HG03460 (cell line): ENCODE data around the gene CCNE1.
A peak's percentile ranks its signal among the peaks of the same experiment; 100 is the strongest.

Source experiments
- ATAC-seq: cut with Tn5 transposase; IDR thresholded peaks from one replicate; pipeline ENCODE4 v1.9.1; 2021; ENCODE audit not compliant: unreplicated experiment

Gene CCNE1

GRCh38 chr19:29842471-29843179 lies 30.8 kb downstream of the CCNE1 start:
- no peak for ATAC-seq

DNA sequence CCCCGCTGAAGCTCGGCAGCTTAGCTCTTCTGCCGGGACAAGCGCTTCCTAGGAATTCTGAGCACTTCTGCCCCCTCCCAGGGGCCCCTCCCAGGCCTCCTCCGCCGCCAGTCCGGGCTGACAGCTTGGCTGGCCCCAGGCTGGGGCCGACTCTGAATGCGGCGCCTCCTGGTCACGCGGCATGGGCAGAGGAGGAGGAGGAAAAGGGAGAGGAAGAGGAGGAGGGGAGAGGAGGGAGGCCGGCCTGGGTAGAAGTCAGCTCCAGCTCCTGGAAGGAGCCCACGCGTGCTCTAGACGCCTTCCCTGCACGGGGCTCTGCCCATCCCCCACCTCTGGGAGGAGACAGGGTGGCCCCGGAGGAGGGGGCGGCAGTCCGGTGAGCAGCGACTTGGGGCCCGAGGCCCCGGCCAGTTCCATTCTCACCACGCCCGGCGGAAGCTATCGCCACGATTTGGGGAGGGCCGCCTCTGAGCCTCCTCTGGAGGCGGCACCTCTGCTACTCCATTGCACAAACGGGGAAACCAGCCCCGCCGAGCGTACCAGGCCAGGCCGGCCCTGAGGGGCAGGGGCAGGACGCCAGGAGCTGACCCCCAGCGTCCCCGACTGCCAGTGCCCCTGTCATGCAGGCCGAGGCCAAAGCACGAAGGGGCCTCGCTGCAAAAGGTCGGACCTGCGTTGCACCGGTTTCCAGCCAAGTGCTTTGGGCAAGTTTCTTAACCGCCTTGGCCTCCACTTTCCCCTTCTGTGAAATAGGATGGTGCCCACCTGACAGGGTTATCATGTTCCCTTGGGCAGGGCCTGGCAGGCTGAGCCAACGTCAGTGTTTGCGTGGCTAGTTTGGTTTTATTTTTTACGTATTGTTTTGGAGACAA lies 31.6 kb downstream of the CCNE1 start:
- no peak for ATAC-seq

- ATAC-seq: peak; percentile 65
Observed at GRCh38 chr19:29844891-29845573, 33.2 kb downstream of the CCNE1 start.

DNA sequence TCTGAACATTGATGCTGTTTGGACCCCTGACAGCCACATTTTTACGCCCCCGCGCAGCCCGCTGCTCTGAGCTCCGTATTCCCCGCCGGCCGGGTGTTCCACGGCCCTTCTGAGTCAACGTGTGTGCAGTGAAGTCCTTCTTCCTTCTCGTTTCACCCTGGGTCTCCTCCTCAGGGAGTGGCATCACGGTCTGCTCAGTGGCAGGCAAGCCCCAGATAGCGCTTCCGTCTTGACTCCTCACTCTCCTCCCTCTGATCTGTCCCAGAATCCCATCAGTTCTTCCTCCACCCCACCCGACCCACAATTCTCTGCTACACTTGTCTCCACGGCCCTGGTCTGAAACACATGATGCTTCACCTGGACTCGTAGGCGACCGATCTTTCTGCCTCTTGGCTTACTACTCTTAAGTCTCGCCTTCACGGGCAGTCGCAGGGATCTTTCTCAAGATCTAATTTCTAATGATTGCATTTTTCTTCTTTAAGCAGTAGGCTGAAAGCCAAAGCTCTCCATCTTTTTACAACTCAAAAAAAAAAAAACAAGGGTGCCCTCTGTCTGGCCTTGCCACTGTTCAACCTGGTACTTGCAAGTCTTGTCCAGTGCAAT lies 33.9 kb downstream of the CCNE1 start:
- ATAC-seq: no peak

DNA sequence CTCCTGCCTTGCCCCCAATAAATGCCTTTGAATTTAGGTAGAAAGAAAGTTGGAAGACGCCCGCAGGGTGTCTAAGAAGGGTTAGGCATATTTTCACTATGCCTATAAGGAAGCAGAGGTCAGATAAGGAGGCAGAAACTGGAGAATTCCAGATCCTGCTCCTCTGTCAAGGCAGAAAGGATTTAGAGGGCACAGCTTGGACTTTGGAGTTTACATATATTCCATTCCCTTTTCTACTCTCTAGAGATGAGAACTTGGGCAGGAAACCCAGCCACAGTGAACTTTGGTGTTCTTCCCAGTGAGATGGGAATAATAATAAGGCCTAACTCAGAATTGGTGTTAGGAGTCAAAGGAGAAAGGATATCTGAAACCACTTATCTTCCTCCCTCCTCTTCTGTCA lies 37.4 kb downstream of the CCNE1 start:
- ATAC-seq: no peak

- ATAC-seq: no peak
Observed at GRCh38 chr19:29850482-29850881, 38.7 kb downstream of the CCNE1 start.

DNA sequence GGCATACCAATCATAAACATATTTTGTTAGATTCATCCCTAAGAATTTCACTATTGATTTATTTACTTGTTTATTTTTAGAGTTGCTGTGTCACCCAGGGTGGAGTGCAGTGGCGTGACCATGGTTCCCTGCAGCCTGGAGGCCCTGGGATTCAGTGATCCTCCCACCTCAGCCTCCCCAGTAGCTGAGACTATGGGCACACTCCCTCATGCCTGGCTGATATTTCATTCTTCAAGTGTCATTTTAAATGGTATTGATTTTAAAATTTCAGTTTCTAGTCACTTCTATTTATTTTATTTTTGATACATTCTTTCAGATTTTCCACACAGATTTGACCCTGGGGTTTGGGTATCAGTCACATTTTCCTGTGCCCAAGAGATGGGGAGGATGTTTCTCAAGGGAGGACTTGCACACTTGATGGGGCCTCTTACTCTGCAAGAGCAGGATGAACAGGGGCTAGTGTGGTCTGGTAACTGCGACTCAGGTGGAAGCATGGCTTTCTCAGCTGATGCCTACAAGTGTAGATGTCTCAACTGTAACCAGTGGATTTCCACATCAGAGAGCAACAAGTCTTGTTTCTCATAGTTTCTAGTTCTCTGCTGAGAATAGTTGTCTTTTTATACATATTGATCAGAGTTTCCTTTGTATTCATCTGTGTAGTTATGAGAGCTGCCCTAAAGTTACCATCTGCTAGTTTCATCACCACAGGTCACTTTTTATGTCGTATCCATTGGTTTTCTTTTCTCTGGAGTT lies 40.2 kb downstream of the CCNE1 start:
- ATAC-seq: peak; percentile 77

DNA sequence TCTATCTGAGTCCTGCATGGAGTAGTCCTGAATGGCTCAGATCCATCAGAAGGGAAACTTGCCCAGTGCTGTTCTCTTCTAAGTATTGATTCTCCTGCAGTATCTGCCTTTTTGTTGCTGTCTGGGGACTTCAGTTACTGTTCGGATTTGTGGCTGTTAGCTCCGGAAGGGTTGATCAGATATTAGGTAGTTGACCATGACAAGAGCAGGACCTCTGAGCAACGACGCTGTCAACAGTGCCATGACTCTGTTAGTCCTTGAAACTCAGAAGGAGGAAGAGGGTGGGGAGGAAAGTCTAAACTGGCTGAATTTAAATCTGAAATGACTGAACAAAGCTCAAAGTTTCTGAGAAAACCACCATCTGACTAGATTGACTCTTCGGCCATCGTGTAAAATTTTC lies 42.2 kb downstream of the CCNE1 start:
- no peak for ATAC-seq

- ATAC-seq: no peak
Observed at GRCh38 chr19:29855087-29855486, 43.3 kb downstream of the CCNE1 start.

DNA sequence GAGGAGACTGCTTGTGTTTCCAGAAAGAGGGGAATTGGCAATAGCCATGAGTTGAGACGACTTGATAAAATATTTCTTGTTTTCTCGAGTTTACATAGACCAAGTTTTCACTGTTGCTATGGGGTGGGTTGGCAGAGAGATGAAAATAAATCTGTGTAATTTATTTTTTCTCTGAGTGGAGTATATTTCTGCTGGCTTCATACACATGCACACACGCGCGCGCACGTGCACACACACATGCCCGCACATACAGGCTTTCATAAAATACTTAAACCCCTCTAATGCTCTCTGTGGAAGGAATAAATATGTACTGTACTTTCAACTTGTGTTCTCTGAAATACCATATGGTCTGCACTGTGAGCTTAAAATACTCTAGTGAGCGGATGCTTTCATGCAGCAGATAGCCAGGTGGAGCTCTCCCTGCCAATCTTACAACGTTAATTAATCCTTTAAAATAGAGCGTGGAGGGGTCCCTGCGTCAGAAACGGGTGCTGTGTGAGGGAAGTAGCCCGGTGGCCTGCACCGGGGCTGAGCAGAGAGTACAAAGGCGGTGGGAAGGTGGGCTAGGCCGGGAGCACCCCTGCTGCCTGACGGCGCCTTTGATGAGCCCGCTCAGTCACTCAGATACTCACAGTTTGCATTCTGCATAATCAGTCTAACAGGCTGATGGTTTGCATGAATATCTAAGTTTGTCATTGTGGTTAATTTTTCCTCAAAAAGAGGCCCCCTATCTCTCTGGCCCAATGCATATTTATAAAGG lies 44.1 kb downstream of the CCNE1 start:
- no peak for ATAC-seq

DNA sequence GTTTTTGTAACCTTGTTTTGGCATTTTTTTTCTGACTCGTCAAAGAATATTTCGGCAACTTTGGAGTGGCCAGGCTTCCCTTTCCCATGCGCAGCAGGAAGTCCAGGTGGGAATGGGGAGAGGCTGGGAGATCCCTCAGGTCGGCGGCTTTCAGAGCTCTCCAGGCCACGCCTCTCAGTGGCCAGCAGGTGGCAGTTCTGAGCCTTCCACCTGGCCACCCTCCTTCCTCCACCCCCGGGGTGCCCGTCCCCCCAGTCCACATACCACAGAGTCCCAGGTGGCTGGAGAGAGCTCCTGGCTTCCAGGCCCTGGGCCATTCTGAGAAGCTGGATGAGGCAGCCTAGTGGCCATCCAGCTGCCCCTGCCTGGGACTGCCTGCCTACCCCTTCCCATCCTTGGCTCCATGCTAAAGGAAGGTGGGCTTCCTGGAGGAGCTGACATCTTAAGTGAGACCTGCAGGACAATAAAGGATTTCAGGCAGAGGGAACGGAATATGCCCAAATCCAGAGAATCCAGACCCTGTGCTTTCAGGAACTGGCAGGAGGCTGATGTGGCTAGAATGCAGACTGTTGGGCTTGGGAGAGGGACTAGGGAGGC lies 46.3 kb downstream of the CCNE1 start:
- no peak for ATAC-seq

GRCh38 chr19:29858621-29859020 lies 46.8 kb downstream of the CCNE1 start:
- ATAC-seq: no peak

DNA sequence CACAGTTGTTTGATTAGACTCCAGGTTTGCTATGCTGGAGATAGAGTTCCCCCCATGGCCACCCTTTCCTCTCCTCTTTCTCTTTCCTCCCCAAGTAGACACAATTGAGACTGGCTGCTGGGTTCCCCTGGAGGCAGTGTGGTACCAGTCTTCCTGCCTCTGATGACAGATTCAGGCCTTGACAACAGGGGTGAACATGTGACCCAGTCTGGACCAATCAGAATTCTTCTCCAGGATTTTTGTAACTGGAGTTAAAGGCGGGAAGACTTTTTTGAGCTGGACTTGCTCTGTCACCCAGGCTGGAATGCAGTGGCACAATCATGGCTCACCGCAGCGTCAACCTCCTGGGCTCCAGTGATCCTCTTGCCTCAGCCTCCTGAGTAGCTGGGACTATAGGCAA lies 48.7 kb downstream of the CCNE1 start:
- ATAC-seq: no peak

DNA sequence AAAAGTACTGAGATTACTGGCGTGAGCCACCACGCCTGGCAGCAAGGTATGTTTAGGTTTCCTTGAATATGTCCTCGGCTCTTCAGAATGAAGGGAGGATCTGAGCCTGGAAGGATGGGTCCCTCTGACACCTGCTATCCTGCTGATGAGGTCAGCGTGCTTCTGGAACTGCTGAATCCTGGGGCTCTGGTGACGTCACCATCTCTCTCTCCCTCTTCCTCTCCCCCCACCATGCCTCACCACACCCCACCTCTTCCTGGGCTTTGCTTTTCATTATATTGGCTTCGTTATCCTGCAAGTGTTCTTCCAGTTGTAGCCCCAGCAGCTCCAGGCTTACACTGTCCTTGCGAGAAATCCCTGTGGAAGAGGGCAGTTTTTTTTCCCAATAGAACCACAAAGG lies 49.8 kb downstream of the CCNE1 start:
- ATAC-seq: no peak

GRCh38 chr19:29866011-29866410 lies 54.2 kb downstream of the CCNE1 start:
- no peak for ATAC-seq

GRCh38 chr19:29867984-29868383 lies 56.2 kb downstream of the CCNE1 start:
- ATAC-seq: no peak

- ATAC-seq: no peak
Observed at GRCh38 chr19:29871143-29871542, 59.4 kb downstream of the CCNE1 start.

- no peak for ATAC-seq
Observed at GRCh38 chr19:29872224-29872731, 60.5 kb downstream of the CCNE1 start.

DNA sequence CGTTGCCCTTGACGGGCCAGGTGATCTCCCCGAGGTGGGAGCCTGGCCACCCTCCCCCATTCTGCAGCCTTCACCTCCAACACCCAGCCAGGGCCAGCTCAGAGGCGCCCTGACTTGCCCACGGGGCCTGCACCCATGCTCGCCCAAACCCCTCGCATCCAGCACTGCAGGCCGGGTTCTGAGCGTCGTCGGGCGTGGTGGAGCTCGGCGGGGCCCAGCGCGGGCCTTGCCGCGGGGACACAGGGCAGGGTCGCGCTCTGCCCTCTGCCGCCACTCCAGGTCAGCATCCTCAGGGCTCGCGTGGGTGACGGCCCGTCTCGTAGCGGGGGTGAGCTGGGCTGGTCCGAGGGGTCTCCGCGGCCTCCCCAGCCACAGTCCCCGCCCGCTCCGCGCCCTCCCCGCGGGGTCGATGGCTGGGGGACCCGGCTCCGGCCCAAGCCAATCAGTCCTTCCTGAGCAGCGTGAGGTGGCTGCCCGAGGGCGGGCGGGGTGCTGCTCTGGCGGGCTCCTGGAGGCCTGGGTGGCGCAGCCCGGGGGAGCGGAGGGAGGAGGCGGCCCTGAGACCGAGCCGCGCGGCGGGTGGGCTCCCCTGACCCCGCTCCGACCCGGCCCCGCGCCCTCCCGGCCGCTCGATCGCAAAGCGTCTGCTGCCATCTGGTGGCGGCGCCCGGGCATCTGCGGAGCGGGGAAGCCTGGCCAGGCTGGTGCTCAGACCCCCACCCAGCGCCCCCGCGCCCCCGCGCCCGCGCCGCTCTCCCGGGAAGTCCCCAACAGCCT lies 61.4 kb downstream of the CCNE1 start:
- no peak for ATAC-seq
